K562 (cell line): Measurements from ENCODE around the gene HS3ST4. TPM values are rescaled to one million over a fixed set of nuclear protein-coding genes. Genes with fewer than 3 reads are reported as not detected.

ENCODE experiments used
- ATAC-seq: fragments of 200-7000 bp; cut with Tn5 transposase; 3 replicates; pipeline ENCODE4 v1.9.1; 2020; ENCODE audit warnings: moderate library complexity
- BruUV-seq: library from RNA; stranded (reverse); fragments of 400-500 nt; replicated peaks from 2 replicates; lab custom pipeline; 2021; lab: Mats Ljungman, UMichigan
- CTCF ChIA-PET: fragments of 300-600 bp; formaldehyde crosslinking; extraction: SDS; loops from one replicate; lab custom pipeline; 2021; ENCODE audit warnings: low intra/inter-chr PET ratio; lab: Yijun Ruan, JAX
- POLR2A ChIA-PET: fragments of 300-600, 350-650 bp; sonication (Branson Sonifier 250); formaldehyde crosslinking; extraction: SDS; loops from one replicate; lab custom pipeline; 2021; ENCODE audit warnings: antibody characterized with exemption, inconsistent platforms; lab: Yijun Ruan, JAX
- DNase-seq, 4 experiments: peaks; one replicate each; pipeline versions ENCODE4 v3.0.0 to v3.0.0-alpha.2; 2011 to 2018; ENCODE audit warnings: low spot score in 3 of 4, mixed read lengths in 3 of 4; ENCODE audit errors: extremely low read depth in 1 of 4
- FAIRE-seq: peaks from 2 replicates; lab custom pipeline; 2011; peaks lifted over from hg19 to GRCh38; lab: Jason Lieb, UNC
- H2AFZ ChIP-seq: 2 replicates; pipeline ENCODE4 v1.6.0; 2011; ENCODE audit warnings: low read depth, low read length, control low read depth, inconsistent platforms
- H3K27ac ChIP-seq: fragments of 200-600 bp; 3 replicates; pipeline ENCODE4 v1.8.0; 2011; ENCODE audit warnings: low read depth, mild to moderate bottlenecking, control low read depth, inconsistent platforms, low read length, moderate library complexity, mixed read lengths; ENCODE audit errors: extremely low read depth
- H3K27me3 ChIP-seq, 2 experiments: fragments of 300-600 bp in 1 of 2; 2 replicates in 1 of 2; 3 replicates in 1 of 2; pipeline versions ENCODE4 v1.6.0 to v1.8.0; 2011; ENCODE audit warnings: inconsistent platforms in 2 of 2, low read length in 2 of 2, mild to moderate bottlenecking in 1 of 2, mixed read lengths in 1 of 2, moderate library complexity in 1 of 2; ENCODE audit not compliant: control insufficient read depth in 2 of 2, insufficient read depth in 2 of 2
- H3K36me3 ChIP-seq: fragments of 300-600 bp; 3 replicates; pipeline ENCODE4 v1.8.0; 2011; ENCODE audit warnings: mild to moderate bottlenecking, low read length, inconsistent platforms; ENCODE audit not compliant: control insufficient read depth, insufficient read depth
- H3K4me1 ChIP-seq, 2 experiments: fragments of 200-600 bp in 1 of 2; replicated peaks in 1 of 2; 2 replicates in 1 of 2; 3 replicates in 1 of 2; pipeline versions ENCODE4 v1.5.1 to v1.8.0; 2011; ENCODE audit warnings: inconsistent platforms in 2 of 2, low read length in 2 of 2, mild to moderate bottlenecking in 1 of 2, mixed read lengths in 1 of 2, moderate library complexity in 1 of 2; ENCODE audit not compliant: control insufficient read depth in 2 of 2, insufficient read depth in 2 of 2
- H3K4me2 ChIP-seq: 2 replicates; pipeline ENCODE4 v1.6.1; 2011; ENCODE audit warnings: low read length, control low read depth, inconsistent platforms, mixed read lengths; ENCODE audit not compliant: insufficient read depth
- H3K4me3 ChIP-seq: fragments of 200-600 bp; sonication (generic), shearing (Covaris generic); 2 replicates; pipeline ENCODE4 v1.5.1; 2016; ENCODE audit warnings: control low read depth, inconsistent platforms
- H3K79me2 ChIP-seq: fragments of 200-600 bp; 3 replicates; pipeline ENCODE4 v1.8.0; 2011; ENCODE audit warnings: low read length, inconsistent platforms; ENCODE audit not compliant: control insufficient read depth, insufficient read depth
- H3K9ac ChIP-seq, 2 experiments: 2 replicates each; pipeline versions ENCODE4 v1.6.0 to v1.6.1; 2011; ENCODE audit warnings: low read depth in 2 of 2, low read length in 2 of 2, control low read depth in 1 of 2, inconsistent platforms in 1 of 2, mild to moderate bottlenecking in 1 of 2, mixed read lengths in 1 of 2; ENCODE audit not compliant: insufficient read depth in 1 of 2
- H3K9me1 ChIP-seq: one replicate; pipeline ENCODE4 v1.6.0; 2011; ENCODE audit warnings: inconsistent platforms, mild to moderate bottlenecking, low read length, moderate library complexity; ENCODE audit not compliant: control insufficient read depth, insufficient read depth
- H3K9me3 ChIP-seq: replicated peaks from 2 replicates; pipeline ENCODE4 v1.5.1; 2011; ENCODE audit warnings: low read depth, low read length, inconsistent platforms; ENCODE audit not compliant: control insufficient read depth, insufficient read depth
- H4K20me1 ChIP-seq: replicated peaks from 2 replicates; pipeline ENCODE4 v1.6.1; 2011; ENCODE audit warnings: low read length, inconsistent platforms, mixed read lengths; ENCODE audit not compliant: control insufficient read depth, insufficient read depth
- CGGBP1 ChIP-seq: fragments of 250-450 bp; sonication (Bioruptor Pico); IDR thresholded peaks from 2 replicates; pipeline ENCODE4 v1.9.0; 2021; ENCODE audit warnings: mild to moderate bottlenecking
- ELF1 ChIP-seq: fragments of 200-800 bp; sonication (Bioruptor generic); IDR thresholded peaks from 2 replicates; pipeline ENCODE4 v1.6.1; 2016; ENCODE audit warnings: missing genetic modification characterization, missing compliant biosample characterization
- MAX ChIP-seq: sonication (generic); formaldehyde crosslinking; IDR thresholded peaks from 2 replicates; pipeline ENCODE4 v1.9.0; 2022; ENCODE audit warnings: mild to moderate bottlenecking, missing genetic modification reagents
- PHF20 ChIP-seq: fragments of 450-650 bp; IDR thresholded peaks from 2 replicates; pipeline ENCODE4 v1.6.1; 2018; ENCODE audit not compliant: partially characterized antibody
- SMAD2 ChIP-seq: fragments of 150-350 bp; IDR thresholded peaks from 2 replicates; pipeline ENCODE4 v1.6.1; 2014; ENCODE audit warnings: low read depth, mild to moderate bottlenecking, low read length
- SREBF1 ChIP-seq: fragments of 150-350 bp; IDR thresholded peaks from 2 replicates; pipeline ENCODE4 v1.6.1; 2014; ENCODE audit warnings: antibody characterized with exemption, low read depth, low read length, borderline replicate concordance
- XRCC5 ChIP-seq: fragments of 200-400 bp; formaldehyde crosslinking; IDR thresholded peaks from 2 replicates; pipeline ENCODE4 v1.6.1; 2017; ENCODE audit warnings: low read depth, mild to moderate bottlenecking, low read length
- ZMIZ1 ChIP-seq, 2 experiments: fragments of 150-350 bp in 1 of 2; IDR thresholded peaks; 2 replicates each; pipeline ENCODE4 v1.6.1; 2012 to 2016; ENCODE audit warnings: low read depth in 2 of 2, low read length in 2 of 2, mild to moderate bottlenecking in 1 of 2, moderate library complexity in 1 of 2
- ZNF408 ChIP-seq: fragments of 250-450 bp; sonication (Bioruptor Pico); IDR thresholded peaks from 2 replicates; pipeline ENCODE4 v1.4.0; 2020; ENCODE audit warnings: low read depth, mild to moderate bottlenecking, moderate library complexity
- ZNF592 ChIP-seq: fragments of 450-650 bp; IDR thresholded peaks from 2 replicates; pipeline ENCODE4 v1.6.1; 2017; ENCODE audit warnings: antibody characterized with exemption, mild to moderate bottlenecking
- ZNF696 ChIP-seq: fragments of 250-450 bp; sonication (Bioruptor Pico); conservative IDR thresholded peaks from 2 replicates; pipeline ENCODE4 v1.4.0; 2020; ENCODE audit warnings: mild to moderate bottlenecking, moderate library complexity
- ZNF780A ChIP-seq: fragments of 250-450 bp; sonication (Bioruptor Pico); IDR thresholded peaks from 2 replicates; pipeline ENCODE4 v1.5.0; 2021; ENCODE audit warnings: mild to moderate bottlenecking
- WGBS: fragments of 100-300 bp; shearing (Covaris generic); methylation state at CpG from one replicate; pipeline ENCODE4 v1.1.6; 2016; ENCODE audit warnings: low coverage, mixed read lengths; ENCODE audit not compliant: insufficient coverage; ENCODE audit errors: missing lambda C conversion rate; 5-methylcytosine and 5-hydroxymethylcytosine counted together
- in situ Hi-C: fragments of 300-500 bp; cut with MboI; formaldehyde crosslinking; loops from 4 replicates; pipeline ENCODE4 v1.15.0; 2018; ENCODE audit warnings: inconsistent platforms, mixed read lengths
- intact Hi-C: fragments of 100-400 bp; cut with micrococcal nuclease; formaldehyde crosslinking; loops from 2 replicates; pipeline ENCODE4 v1.14.2; 2022
- polyA plus RNA-seq, 8 experiments: library from polyadenylated mRNA; depleted of rRNA in 4 of 8; stranded (reverse) in 5 of 8; unstranded in 3 of 8; fragments of >200 nt; fragmentation: Nextera tagmentation in 2 of 8; fragmentation: Illumina TruSeq in 1 of 8; extraction: Ambion mirVana in 2 of 8; extraction: Trizol in 1 of 8; gene quantifications; 2 replicates each; pipeline versions ENCODE4 v1.2.1 to v1.2.3, GENCODE V29; 2011 to 2014; ENCODE audit warnings: inconsistent platforms in 1 of 8, missing spikeins in 1 of 8
- total RNA-seq, 7 experiments: library from RNA; depleted of rRNA in 6 of 7; stranded (reverse); fragments of >200 nt in 6 of 7; fragmentation: Illumina TruSeq in 2 of 7; extraction: Trizol in 2 of 7; gene quantifications; 2 replicates each; pipeline versions ENCODE4 v1.2.1 to v1.2.3, GENCODE V29; 2011 to 2021; ENCODE audit warnings: low replicate concordance in 1 of 7

HS3ST4 gene
- total and polyA plus RNA-seq, 9 of the 15 experiments (the other 6 are each of a cell fraction or from before 2014, with no cell fraction given), result not detected

- ATAC-seq (no peak), DNase-seq (no peak), FAIRE-seq (no peak)
- in situ Hi-C loops, result no loop called here
- 0% methylated on average over 3 of the region's 3 CpGs for WGBS
- Histone ChIP-seq H3K27me3 (no peaks in the 10 kb centered on the region), H3K9me3 (no peaks in the 10 kb centered on the region), H3K79me2 (no peaks in the 10 kb centered on the region), H3K9me1 (no peaks in the 10 kb centered on the region), H4K20me1 (no peaks in the 10 kb centered on the region), H3K4me3 (no peak overlapping the region), H3K9ac (no peak overlapping the region), H2AFZ (no peak overlapping the region), H3K4me1 (no peaks in the 10 kb centered on the region), H3K27ac (no peak overlapping the region), H3K36me3 (no peaks in the 10 kb centered on the region), H3K4me2 (no peak overlapping the region)
- POLR2A ChIA-PET, result no interaction called here
- CTCF ChIA-PET, result no interaction called here
- no TSS peak for BruUV-seq
- intact Hi-C loops, result no loop called here
- TF ChIP-seq MAX (no peak), ZNF592 (no peak), SMAD2 (no peak), CGGBP1 (CRISPR knock-in tag) (no peak), ZNF696 (CRISPR knock-in tag) (no peak), ZNF408 (CRISPR knock-in tag) (no peak), ELF1 (tag) (no peak), SREBF1 (no peak), ZMIZ1 (IDR thresholded peaks at IDR 0.05; ENCODE audit: low read depth in 2 of 2, low read length in 2 of 2) (no peak), XRCC5 (no peak), PHF20 (no peak), ZNF780A (CRISPR knock-in tag) (no peak)
Measured at GRCh38 chr16:26118575-26118974, 426.8 kb downstream of the HS3ST4 start.
